ENCODE results near the gene NTM. TPM values are rescaled to one million over a fixed set of nuclear protein-coding genes. Genes with fewer than 3 reads are reported as not detected.

Gene NTM
- total and polyA plus RNA-seq, 10 donors = 0.13 to 1.6 (median 0.67) TPM

GRCh38 chr11:131447277-131447815 is 76.9 kb downstream of the NTM start:
- H3K4me3 ChIP-seq = no peak overlapping the region
- peaks cover 0 to 4% (median 0%) of the 10 kb centered on the region in 7 donors for H3K27me3 ChIP-seq (replicated peaks in 1 of 7)
- H3K27ac ChIP-seq = no peak overlapping the region
- intact Hi-C loops (cut with DNase I; ENCODE audit: low total_unique reads) = no loop called here
- H3K36me3 ChIP-seq = no peaks in the 10 kb centered on the region
- TF ChIP-seq POLR2A (IDR thresholded peaks at IDR 0.05) (no peak), POLR2AphosphoS5 (IDR thresholded peaks at IDR 0.05) (no peak), CTCF (IDR thresholded peaks at IDR 0.05 in 8 of 11, conservative IDR thresholded peaks at IDR 0.05 in 3 of 11) (no peak)
- no peak for DNase-seq
- H3K9me3 ChIP-seq = no peaks in the 10 kb centered on the region
- no peaks in the 10 kb centered on the region for H3K4me1 ChIP-seq
- 65 to 78% (median 75%) methylated on average over 10 of the region's 10 CpGs for WGBS, 5 donors

- Histone ChIP-seq H3K4me3 (no peak overlapping the region), H3K27ac (no peak overlapping the region), H3K27me3 (replicated peaks in 1 of 7) (peaks cover 0 to 8% (median 0%) of the 10 kb centered on the region in 7 donors), H3K36me3 (no peaks in the 10 kb centered on the region), H3K9me3 (no peaks in the 10 kb centered on the region), H3K4me1 (no peaks in the 10 kb centered on the region)
- TF ChIP-seq CTCF (IDR thresholded peaks at IDR 0.05 in 8 of 11, conservative IDR thresholded peaks at IDR 0.05 in 3 of 11) (no peak), POLR2AphosphoS5 (IDR thresholded peaks at IDR 0.05) (no peak), POLR2A (IDR thresholded peaks at IDR 0.05) (no peak)
- DNase-seq = no peak
- intact Hi-C loops (cut with DNase I; ENCODE audit: low total_unique reads) = no loop called here
- WGBS, 5 donors = 80 to 91% (median 90%) methylated on average over 11 of the region's 11 CpGs
Measured at GRCh38 chr11:131447898-131448297, 77.5 kb downstream of the NTM start.

- intact Hi-C loops (cut with DNase I; ENCODE audit: low total_unique reads) = no loop called here
- Histone ChIP-seq H3K9me3 (no peaks in the 10 kb centered on the region), H3K27me3 (replicated peaks in 1 of 7) (peaks cover 0 to 8% (median 0%) of the 10 kb centered on the region in 7 donors), H3K4me3 (no peak overlapping the region), H3K36me3 (no peaks in the 10 kb centered on the region), H3K4me1 (no peaks in the 10 kb centered on the region), H3K27ac (no peak overlapping the region)
- WGBS, 5 donors = 75 to 86% (median 80%) methylated on average over 17 of the region's 17 CpGs
- no peak for DNase-seq
- no peak for TF ChIP-seq POLR2A (IDR thresholded peaks at IDR 0.05)
- no peak for TF ChIP-seq CTCF (IDR thresholded peaks at IDR 0.05 in 8 of 11, conservative IDR thresholded peaks at IDR 0.05 in 3 of 11)
- TF ChIP-seq POLR2AphosphoS5 (IDR thresholded peaks at IDR 0.05) = no peak
Measured at GRCh38 chr11:131449036-131450019, 78.9 kb downstream of the NTM start.

GRCh38 chr11:131454490-131454889 is 84.1 kb downstream of the NTM start:
- Histone ChIP-seq H3K36me3 (no peaks in the 10 kb centered on the region), H3K9me3 (no peaks in the 10 kb centered on the region), H3K27ac (no peak overlapping the region), H3K27me3 (replicated peaks in 1 of 7) (peaks cover 0 to 8% (median 0%) of the 10 kb centered on the region in 7 donors), H3K4me3 (no peak overlapping the region), H3K4me1 (no peaks in the 10 kb centered on the region)
- TF ChIP-seq CTCF (IDR thresholded peaks at IDR 0.05 in 8 of 11, conservative IDR thresholded peaks at IDR 0.05 in 3 of 11) (no peak), POLR2A (IDR thresholded peaks at IDR 0.05) (no peak), POLR2AphosphoS5 (IDR thresholded peaks at IDR 0.05) (no peak)
- intact Hi-C loops (cut with DNase I; ENCODE audit: low total_unique reads) = no loop called here
- WGBS, 5 donors = 51 to 54% (median 52%) methylated on average over 5 of the region's 5 CpGs
- DNase-seq = no peak

Measured in spleen (tissue), 11 donors.